Endometrium (tissue), 2 donors: ENCODE data around the gene NLRP8.
"Not testable (repeated sequence)": the region's sequence is repeated elsewhere in the genome, so short reads cannot be mapped to it uniquely, and the experiment has no call there.

Experiments
- FAIRE-seq: peaks from 2 replicates; lab custom pipeline; 2012; peaks lifted over from hg19 to GRCh38; lab: Jason Lieb, UNC
- donor health status: control.
- donor health status: control.

Gene NLRP8

DNA sequence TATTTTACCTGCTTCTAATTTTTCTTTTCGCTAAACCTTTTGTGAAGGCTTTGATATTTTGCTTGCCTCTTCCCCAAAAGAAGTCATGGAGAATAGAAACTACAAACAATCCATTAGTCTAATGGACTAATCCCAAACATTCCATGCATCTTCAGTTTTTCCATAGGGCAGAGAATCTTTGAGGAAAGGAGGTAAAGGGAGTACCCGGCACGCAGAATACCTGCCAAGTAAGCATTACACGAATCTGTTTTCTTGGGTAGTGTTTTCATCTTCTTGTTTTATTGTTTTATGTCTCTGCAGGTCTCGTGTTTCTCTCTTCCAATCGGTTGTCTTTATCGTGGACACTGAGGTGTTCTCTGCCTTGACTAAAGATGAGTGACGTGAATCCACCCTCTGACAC, at the start of gene NLRP8:
Gene NLRP8, plus strand, starts transcription at position 301 of the 400 bp plus-strand sequence.
- FAIRE-seq: no peak

GRCh38 chr19:55898911-55899310, 48.7 kb upstream of the NLRP8 start:
- no peak for FAIRE-seq

DNA sequence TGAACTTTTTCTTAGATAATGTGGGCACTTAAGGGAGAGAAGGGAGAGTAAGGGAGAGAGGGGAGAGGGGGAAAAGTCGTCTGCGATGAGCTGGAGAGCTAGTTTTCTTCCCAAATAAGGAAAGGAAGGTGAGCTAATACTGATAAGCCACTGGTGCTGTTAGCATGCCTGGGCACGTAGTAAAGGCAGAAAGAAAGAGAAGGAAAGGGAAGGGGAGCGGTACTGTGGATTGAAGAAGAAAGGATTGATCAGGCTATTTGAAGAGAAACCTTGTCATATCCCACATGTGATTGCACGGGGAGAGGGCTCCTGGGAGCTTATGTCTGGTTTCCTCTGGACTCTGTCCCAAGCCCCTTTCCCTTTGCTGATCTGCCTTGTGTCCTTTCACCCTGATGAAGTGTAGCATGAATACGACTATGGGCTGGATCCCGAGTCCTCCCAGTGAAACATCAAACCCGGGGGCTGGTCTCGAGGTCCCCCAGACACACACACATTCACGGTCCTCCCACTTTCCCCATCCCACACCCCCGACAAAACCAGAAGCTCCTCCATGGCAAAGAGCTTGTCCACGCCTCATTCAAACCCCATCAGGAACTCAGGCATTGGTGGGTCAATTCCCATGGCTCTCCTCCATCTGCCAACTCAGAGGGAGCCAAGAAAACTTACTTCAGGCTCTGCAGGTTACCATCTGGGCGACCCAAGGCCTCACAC, 46.1 kb upstream of the NLRP8 start:
- FAIRE-seq: no peak

DNA sequence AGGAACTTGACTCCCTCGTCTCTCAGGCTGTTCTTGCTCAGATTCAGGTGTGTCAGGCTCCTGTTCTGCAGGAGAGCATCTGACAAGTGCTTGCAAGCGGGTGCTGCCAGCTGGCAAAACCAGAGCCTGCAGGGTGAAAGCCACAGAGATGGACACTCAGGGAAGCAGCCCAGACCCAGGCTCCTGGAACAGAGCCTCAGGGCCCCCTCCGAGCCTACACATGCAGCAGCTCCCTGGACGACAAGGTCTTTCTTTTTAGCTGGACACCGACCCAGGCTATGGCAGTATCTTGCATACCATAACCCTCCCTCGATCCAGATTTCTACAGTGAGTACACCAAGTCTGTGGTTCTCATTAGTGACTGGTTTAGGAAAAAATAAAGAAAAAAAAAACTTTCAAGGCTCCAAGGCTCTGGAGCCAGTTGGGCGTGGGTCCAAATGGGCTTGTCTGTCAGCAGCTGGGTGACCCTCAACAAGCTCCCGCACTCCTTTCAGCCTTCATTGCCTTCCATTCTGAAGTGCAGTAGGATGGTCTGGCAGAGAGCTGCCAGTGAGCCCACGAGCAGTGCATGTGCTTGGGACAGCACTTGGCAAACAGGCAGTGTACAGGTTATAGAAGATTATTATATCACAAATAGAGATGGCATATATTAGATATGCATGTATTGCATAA, 45.4 kb upstream of the NLRP8 start:
- FAIRE-seq: no peak

- no peak for FAIRE-seq
Measured at GRCh38 chr19:55907286-55907685, 40.3 kb upstream of the NLRP8 start.

- FAIRE-seq: no peak
Measured at GRCh38 chr19:55907746-55908145, 39.9 kb upstream of the NLRP8 start.

DNA sequence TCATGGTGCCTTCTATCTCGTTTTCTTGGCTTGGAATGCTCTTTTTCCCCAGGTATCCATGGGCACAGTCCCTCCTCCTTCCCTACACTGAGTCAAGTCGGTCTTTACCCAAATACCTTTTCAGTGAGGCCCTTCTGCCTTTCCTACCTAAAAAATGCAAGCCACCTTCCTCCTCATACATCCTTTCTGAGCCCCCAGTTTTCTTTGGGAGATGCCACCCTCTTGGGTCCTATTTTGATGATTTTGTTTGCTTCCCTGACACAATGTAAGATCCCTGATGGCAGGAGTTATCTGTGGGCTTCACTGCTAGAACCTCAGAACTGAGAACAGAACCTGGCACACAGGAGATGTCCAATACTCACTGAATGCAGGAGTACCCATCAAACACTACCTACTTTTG, 37.8 kb upstream of the NLRP8 start:
- no peak for FAIRE-seq

DNA sequence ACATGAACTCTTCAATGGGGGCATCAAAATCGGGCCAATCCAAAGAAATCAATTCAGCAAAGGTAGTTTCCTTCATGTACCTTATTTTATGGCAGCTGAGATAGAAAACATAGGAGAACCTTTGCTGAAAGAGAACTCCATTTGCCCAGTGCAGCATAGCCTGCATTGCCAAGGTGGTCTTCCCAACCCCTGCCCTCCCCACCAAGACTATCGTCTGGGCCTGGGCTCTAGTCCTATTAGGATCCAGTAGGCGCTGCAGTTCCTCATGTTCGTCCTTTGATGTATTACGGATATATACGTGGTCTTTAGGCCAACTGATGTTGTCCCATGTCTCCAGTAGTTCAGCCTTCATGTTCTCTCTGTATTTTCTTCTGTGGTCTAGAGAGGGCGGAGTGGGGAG, 34.7 kb upstream of the NLRP8 start:
- no peak for FAIRE-seq

DNA sequence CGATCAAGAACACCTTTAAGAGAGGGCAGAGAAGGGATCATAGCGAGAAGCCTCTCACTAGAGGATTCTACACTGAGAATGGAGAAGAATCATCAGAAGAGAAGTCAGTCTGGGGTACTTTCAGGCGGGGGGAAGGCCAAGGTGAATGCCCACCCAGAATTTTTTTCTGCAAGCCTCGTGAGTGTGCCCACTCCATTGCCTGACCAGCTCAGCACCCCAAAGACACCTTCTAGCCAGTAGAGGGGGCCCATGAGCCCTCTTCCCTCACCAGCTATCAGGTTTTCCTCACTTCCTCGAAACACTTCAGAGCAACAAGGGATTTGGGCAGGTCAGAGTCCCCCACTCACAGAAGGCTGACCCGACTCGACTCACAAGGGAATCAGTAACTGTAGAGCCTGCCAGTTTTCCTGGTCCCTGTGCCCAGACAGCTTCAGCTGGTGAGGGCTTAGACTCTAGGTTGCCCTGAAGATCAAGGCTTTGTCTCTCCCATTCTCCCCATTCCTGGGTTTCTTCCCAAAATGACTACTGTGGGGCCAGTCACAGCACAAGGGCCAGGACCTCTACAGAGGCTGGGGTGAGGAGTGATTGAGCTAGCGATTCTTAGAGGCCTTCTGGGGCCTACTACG, 33.9 kb upstream of the NLRP8 start:
- no peak for FAIRE-seq

- no peak for FAIRE-seq
Measured at GRCh38 chr19:55923556-55923955, 24.1 kb upstream of the NLRP8 start.

DNA sequence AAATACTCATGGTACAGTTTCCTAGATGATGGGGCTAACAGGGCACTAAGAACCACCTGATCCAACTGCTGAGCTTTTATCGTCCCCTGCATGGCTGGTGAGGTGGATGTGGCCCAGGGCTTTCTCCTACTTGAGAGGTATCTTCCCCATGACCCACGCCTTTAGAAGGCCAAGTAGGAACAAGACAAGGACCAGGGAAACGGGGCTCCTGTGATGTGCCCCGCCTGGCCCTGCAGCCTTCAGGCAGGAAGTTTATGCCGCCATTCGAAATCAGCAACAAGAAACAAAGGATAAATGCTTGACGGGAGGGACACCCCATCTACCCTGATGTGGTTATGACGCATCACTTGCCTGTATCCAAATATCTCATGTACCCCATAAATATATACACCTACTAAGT, 19.6 kb upstream of the NLRP8 start:
- FAIRE-seq: no peak

DNA sequence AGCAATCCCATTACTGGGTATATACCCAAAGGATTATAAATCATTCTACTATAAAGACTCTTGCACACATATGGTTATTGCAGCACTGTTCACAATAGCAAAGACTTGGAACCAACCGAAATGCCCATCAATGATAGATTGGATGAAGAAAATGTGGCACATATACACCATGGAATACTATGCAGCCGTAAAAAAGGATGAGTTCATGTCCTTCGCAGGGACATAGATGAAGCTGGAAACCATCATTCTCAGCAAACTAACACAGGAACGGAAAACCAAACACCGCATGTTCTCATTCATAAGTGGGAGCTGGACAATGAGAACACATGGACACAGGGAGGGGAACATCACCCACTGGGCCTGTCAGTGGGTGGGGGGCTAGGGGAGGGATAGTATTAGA, 18.4 kb upstream of the NLRP8 start:
- FAIRE-seq: not testable (repeated sequence)

GRCh38 chr19:55930996-55931515, 16.6 kb upstream of the NLRP8 start:
- FAIRE-seq: no peak

- no peak for FAIRE-seq
Measured at GRCh38 chr19:55931936-55932386, 15.7 kb upstream of the NLRP8 start, which contains the start of gene NLRP13. Gene NLRP13 (minus strand): TSS chr19:55932336. CDS start chr19:55932311, 25 bp downstream.

DNA sequence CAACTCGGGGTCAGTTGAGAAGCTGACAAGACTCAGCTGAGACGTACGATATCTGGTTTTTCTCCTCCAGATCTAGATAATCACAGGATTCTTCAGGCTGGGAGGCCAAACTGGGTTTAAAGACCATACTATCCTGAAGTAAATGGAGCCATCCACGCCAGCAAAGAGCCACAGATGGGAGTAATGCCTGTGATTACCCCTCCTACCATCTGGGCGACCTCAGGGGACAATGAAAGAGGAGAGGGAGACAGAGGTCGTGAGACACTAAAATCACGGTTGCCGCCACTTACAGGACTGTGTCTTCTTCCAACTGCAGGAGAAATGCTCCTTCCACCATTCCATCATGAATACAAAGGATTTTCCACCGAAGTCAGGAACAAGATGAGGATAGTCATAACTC, 12.4 kb upstream of the NLRP8 start:
- no peak for FAIRE-seq

GRCh38 chr19:55939206-55939605, 8.4 kb upstream of the NLRP8 start:
- no peak for FAIRE-seq

- no peak for FAIRE-seq
Measured at GRCh38 chr19:55940306-55940705, 7.3 kb upstream of the NLRP8 start.

- not testable (repeated sequence) for FAIRE-seq
Measured at GRCh38 chr19:55950566-55950965, 2.9 kb downstream of the NLRP8 start.

DNA sequence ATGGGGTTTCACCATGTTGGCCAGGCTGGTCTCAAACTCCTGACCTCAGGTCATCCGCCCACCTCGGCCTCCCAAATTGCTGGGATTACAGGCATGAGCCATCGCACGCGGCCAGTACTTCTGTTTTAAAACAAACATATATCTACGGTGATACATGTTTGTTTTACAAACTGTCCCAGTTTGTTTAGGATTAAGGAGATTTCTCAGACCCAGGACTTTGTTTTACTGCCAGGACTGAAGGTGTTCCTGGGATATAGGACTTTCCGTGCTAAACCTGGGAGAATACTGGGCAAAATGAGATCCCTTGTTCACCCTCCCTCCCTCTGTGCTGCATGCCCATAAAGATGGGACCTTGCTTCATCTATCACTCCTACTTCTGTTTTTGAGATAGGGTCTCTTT, 8.8 kb downstream of the NLRP8 start:
- no peak for FAIRE-seq

DNA sequence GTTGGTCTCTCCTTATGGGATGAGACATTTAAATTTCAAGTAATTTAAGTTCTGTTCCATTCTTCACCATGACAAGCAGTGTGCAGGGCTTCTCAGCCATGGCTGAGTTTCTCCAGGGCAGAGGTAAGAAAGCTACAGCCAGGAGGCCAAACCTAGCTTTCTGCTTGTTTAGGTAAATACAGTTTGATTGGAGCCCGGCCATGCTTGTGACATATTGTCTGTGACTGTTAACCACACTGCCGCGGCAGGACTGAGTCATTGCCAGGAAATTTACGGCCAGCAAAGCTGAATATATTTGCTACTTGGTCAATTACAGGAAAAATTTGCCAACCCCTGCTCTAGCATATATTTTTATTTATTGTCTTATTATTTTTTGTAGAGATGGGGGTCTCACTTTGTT, 10.7 kb downstream of the NLRP8 start:
- no peak for FAIRE-seq

GRCh38 chr19:55959996-55960675, 12.5 kb downstream of the NLRP8 start:
- FAIRE-seq: no peak

DNA sequence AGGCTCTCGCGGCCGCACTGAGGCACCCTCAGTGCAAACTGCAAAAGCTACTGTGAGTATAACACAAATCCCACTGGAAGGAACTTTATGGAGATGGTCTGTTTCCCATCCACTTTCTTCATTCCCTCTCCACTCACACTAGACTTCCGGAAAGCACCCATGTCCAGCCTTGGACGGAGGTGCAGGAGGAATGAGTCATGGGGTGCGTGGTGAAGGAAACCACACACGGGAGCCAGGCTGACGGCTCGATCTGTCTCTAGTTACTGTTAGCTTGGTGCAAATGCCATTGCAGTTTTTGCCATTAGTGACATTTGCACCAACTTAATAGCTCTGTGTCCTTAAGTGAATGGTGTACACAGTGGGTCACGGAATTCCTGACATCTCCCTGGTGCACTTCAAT, 14.6 kb downstream of the NLRP8 start:
- FAIRE-seq: no peak
